IPS DF 19.7 (cell line): Measurements from ENCODE around the gene PSME4.

Source experiments
- DNase-seq: peaks from one replicate; pipeline ENCODE4 v3.0.0-alpha.2; 2013; ENCODE audit warnings: low read depth, low spot score

Gene PSME4, protein sequence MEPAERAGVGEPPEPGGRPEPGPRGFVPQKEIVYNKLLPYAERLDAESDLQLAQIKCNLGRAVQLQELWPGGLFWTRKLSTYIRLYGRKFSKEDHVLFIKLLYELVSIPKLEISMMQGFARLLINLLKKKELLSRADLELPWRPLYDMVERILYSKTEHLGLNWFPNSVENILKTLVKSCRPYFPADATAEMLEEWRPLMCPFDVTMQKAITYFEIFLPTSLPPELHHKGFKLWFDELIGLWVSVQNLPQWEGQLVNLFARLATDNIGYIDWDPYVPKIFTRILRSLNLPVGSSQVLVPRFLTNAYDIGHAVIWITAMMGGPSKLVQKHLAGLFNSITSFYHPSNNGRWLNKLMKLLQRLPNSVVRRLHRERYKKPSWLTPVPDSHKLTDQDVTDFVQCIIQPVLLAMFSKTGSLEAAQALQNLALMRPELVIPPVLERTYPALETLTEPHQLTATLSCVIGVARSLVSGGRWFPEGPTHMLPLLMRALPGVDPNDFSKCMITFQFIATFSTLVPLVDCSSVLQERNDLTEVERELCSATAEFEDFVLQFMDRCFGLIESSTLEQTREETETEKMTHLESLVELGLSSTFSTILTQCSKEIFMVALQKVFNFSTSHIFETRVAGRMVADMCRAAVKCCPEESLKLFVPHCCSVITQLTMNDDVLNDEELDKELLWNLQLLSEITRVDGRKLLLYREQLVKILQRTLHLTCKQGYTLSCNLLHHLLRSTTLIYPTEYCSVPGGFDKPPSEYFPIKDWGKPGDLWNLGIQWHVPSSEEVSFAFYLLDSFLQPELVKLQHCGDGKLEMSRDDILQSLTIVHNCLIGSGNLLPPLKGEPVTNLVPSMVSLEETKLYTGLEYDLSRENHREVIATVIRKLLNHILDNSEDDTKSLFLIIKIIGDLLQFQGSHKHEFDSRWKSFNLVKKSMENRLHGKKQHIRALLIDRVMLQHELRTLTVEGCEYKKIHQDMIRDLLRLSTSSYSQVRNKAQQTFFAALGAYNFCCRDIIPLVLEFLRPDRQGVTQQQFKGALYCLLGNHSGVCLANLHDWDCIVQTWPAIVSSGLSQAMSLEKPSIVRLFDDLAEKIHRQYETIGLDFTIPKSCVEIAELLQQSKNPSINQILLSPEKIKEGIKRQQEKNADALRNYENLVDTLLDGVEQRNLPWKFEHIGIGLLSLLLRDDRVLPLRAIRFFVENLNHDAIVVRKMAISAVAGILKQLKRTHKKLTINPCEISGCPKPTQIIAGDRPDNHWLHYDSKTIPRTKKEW (N-terminal part only)

DNA sequence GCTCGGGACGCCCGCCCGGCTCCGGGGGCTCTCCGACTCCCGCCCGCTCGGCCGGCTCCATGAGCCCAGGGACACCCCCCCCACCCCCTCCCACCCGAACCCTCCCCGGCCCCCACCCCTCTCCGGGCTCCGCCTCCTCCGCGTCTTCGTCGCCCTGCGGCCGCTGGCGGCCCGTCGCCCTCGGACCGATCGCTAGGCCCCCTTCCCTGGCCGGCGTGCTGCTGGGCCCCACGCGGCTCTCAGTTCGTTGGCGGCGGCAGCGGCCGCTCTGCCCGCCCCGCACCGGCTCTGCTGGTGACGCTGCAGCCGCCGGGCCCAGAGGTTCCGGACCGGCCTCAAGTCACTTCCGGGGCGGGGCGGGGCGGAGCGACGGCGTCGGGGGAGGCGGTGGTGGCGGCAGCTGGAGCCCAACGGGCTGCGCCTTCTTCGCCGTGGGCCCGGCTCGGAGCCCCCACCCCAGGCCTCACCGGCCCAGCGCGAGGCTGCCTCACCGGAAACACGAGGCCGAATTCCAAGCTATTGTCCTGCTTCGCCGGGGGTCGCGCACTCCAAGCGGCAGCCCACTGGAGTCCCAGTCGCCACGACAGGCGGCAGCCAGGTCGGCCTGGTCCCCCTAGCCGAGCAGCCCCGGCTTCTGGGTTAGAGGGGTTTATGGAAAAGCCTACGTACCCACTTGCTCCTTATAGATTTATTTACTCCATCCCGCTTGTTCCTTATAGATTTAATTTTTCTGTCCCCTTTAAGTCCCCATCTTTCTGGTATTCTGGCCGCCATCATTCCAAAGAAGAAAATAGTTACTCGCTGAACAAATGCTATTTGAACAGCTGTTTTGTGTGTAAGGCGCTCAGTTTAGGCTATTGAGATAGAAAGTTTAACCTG, at the start of gene PSME4:
Gene PSME4, minus strand, starts transcription at position 270 of the 879 bp plus-strand sequence. Its CDS starts 209 bp downstream, at position 61.
- peak; percentile 23 for DNase-seq

DNA sequence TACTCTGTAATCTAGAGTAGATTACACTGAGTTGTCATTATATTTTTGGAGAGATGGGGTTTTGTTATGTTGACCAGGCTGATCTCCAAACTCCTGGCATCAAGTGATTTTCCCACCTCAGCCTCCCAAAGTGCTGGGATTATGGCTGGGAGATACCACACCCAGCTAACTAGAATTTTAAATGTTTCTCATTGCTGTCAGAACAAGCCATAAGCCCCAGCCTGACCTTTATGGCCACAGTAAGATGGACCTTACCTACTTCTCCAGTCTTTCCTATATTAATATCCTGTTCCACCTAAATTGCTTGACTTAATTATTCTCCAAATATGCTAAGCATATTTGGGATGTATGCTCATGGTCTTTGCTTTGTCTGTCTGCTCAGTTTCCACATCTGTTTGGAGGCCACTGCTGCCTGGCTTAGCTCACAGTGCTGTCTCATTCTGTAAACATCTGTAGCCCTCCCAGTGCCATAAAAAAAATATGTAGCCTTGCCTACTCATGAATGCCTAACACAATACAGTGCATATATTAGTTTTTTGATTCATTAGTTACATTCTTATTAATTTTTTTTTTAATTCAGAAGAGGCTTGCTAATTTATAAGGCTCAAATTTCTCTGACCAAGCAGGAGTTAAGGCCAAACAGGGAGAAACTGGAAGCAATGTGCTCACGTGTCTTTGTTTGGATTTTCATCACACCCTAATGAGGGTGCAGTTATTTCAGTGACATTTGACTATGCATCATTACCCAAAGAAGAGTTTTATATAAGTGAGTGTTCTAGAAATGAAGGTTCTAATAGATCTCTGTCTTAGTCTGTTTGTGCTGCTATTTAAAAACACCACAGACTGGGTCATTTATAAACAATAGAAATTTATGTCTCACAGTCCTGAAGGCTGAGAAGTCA, 45.3 kb upstream of the PSME4 start:
- no peak for DNase-seq

DNA sequence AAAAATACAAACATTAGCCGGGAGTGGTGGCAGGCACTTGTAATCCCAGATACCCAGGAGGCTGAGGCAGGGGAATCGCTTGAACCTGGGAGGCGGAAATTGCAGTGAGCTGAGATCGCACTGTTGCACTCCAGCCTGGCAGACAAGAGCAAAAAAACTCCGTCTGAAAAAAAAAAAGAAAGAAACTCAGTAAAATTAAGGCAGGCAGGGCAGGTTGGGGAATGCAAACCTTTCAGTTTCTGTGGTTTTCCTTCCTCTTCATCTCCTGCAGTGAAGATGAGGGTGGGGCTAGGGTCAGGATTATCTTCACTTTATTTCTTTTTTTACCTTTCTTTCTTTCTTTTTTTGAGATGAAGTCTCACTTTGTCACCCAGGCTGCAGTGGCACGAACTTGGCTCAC, 43.2 kb upstream of the PSME4 start:
- no peak for DNase-seq

DNA sequence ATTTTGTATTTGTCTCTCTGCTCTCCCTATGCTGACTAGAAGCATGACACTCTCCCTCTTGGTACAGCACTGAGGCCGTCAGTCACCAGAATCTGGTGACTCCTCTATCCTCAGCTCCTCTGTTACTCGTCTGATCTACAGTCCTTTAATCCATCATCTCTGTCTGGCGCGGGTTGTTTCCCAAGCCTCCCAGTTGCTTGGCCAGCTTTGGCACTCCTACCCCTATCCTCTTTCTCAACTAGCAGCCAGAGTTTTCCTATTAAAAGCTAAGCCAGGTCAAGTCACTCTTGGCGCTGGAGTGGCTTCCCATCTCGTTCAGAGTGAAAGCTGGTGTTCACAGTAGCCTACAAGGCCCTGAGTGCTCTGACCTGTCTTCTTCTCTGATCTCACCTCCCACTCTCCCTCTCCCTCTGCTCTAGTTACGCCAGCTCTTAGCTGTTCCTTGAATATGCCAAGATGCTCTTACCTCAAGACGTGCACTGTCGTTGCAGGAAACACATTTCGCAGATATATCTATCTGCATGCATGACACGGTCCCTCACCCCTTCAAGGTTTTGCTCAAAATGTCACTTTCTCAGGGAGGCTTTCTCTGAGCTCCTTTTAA, 41.8 kb upstream of the PSME4 start:
- DNase-seq, result no peak

DNA sequence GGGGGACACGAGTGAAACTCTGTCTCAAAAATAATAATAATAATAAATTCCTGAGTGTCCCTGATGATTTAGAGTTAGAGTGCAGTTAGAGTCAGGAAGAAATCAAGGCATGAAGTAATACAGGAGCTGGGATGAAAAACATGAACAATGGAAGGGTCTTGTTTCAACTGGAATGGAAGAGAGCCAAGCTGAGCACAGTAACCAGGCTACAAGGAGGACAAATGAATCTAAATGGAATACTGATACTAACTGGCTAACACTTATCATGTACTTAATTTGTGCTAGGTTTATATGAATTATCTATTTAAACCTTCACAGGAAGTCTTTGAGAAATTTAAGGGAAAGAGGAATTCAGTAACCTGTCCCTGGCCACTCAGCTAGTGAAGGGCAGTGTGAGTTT, 38.8 kb upstream of the PSME4 start:
- no peak for DNase-seq

DNA sequence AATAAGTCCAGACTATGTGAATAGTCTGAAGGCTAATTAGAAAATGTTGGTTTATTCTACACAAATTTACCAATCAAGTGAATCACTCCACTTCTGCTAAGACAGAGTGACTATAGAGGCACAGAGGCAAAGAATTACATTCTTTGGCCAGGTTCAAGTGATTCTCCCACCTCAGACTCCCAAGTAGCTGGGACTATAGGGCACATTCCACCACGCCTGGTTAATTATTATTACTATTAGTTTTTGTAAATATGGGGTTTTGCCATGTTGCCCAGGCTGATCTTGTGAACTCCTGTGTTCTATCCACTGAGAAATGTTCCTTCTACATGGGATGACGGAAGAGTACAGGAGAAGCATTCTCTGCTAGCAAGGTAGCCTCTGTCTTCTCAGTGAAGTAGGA, 37.6 kb upstream of the PSME4 start:
- DNase-seq, result no peak

DNA sequence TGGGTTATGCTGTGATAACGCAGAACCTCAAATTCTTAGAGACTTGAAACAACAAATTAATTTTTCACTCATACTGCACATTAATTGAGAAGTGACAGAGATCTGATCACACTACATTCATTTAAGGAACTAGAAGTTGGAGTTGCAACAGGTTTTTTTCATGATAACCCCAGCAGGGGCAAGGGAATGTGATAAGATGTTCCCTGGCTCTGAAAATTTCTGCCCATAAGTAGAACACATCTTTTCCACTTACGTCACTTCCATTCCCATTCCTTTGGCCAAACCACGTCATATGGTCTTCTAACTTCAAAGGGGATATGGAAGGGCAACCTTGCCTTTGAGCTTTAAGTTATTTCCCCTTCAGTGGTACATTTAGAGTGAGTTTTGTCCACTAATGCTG, 29.7 kb upstream of the PSME4 start:
- no peak for DNase-seq

DNA sequence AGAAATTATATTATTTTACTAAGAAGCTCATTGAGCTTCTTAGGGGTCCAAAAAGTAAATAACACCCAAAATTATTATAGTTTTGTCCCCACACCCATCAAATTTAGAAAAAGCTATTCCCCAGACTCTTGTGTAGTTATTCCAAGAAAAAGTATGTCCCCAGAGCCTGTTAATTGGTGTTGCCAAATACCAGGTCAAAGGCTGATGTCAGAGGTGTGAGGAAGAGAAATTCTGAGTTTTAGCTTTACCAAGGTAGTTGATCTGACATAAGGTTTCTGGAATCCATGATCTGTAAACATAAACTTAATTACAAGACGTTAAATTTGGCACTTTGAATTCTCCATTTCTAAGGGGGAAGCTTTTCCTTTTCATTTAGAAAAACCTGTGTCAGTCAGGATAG, 29.3 kb upstream of the PSME4 start:
- no peak for DNase-seq

DNA sequence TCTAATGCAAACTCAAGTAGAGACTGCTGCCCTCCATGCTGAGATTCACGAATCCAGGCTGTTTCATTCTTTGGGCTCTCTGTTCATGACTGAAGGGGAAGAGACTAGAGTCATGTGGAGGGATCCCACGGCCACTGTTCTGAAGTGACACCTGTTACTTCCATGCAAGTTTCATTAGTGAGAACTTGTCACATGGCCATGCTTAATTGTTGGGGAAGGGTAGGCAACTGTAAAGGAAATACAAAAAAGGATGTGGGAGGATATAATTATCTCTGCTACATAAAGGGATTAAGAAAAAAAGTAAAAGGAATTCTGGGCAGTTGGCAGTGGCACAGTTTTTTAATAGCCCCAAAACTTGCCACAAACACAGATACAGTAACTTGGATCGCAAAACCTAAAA, 28.0 kb upstream of the PSME4 start:
- DNase-seq, result no peak

DNA sequence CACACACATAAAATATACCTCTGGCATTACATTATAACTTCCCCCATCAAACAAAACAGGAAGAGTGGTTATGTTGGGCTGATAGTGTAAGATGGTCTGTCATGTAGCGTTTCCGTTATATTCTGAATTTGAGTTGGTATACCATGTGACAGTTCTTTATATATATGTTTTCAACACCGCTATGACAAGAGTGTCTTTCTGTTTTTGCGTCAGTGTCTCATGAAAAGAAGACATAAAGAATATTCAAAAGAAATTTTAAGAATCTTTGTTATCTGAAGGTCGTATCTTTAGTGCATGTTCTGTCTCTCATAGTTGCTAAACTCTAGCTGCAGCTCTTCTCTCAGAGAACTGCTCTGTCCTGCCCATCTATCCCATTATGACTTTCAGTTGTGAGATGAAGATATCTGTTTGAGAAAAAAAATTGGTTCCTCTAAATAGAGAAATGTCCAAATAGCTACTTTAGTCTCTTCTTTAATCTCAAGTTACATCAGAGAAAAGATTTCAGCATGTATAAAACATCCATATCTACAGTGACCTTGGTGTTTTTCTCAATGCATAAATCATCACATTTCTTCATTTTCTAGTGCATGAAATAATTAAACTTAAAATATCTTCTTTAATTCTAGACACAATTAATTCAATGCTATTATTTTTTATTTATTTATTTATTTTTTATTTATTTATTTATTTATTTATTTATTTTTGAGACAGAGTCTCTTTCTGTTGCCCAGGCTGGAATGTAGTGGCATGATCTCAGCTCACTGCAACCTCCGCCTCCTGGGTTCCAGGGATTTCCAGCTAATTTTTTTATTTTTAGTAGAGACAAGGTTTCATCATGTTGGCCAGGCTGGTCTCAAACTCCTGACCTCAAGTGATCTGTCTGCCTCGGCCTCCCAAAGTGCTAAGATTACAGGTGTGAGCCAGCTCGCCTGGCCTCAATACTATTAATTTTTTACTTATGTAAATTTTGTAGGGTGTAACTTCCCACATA, 24.3 kb upstream of the PSME4 start:
- DNase-seq, result no peak

DNA sequence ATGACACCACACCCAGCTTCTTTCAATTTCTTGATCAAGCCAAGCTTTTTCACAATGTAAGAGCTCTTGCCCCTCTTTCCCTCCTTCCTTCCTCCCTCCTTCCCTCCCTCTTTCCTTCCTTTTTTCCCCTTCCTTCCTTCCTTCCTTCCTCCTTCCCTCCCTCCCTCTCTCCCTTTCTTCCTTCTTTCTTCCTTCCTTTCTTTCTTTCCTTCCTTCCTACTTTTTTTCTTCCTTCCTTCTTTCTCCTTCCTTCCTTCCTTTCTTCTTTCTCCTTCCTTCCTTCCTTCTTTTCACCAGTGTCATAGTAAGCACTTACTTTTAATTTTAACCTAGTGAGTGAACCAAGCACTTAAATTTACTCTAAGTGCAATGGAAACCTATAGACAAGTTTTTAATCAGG, 21.2 kb upstream of the PSME4 start:
- DNase-seq, result no peak

DNA sequence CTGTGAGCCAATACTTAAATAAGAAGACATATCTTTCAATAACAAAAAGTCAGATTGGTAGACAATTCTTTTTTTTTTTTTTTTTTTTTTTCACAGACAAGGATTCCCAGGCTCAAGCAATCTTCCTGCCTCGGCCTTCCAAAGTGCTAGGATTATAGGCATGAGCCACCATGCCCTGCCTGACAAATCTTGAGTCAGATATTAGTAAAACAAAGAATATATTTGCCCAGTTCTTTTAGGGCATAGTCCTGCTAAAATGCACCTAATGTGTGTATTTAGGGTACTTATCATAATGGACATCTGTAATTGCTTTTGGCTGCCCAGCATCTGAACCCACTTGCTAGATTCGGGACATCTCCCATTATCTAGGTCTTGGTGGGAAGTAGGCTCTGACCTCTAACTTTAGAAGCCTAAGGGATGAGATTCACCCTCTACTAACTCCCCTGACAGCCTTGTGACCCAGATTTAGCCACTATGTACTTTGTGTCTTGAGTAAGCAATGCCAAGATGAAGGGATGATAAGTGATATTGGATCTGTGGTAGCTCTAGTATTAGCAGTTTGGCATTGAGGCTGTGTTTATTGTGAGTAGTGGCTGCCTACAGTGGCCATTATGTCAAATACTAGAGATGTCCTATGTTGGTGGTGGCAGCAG, 18.5 kb upstream of the PSME4 start:
- no peak for DNase-seq

DNA sequence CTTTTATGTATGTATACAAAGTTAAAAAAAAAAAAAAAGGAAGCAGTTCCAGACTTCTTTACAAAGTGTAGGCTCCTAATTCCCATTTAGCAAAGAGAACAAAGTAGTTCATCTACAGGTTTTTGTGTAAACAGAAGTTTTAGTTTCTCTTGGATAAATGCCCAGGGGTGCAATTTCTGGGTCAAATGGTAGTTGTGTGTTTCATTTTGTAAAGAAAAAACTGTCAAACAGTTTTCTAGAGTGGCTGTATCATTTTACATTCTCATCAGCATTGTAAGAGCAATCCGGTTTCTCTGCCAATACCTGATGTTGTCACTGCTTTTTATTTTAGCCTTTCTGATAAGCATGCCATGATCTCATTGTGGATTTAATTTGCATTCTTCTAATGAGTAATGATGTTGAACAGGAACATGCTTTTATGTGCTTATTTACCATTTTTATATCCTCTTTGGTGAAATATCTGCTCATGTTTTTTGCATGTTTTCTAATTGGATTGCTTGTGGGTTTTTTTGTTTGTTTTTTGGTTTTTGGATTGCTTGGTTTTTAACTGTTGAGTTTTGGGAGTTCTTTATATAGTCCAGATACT, 16.6 kb upstream of the PSME4 start:
- no peak for DNase-seq

DNA sequence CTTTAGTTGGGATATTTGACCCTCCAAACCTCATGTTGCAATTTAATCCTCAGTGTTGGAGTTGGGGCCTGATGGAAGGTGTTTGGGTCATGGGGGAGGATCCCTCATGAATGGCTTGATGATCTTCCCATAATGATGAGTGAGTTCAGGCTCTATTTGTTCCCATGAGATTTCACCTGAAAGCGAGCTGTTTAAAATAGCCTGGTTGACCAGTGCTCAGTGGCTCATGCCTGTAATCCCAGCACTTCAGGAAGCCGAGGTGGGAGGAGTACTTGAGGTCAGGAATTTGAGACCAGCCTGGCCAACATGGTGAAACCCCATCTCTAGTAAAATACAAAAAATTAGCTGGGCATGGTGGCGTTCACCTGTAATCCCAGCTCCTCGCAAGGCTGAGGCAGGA, 14.9 kb upstream of the PSME4 start:
- DNase-seq, result no peak

DNA sequence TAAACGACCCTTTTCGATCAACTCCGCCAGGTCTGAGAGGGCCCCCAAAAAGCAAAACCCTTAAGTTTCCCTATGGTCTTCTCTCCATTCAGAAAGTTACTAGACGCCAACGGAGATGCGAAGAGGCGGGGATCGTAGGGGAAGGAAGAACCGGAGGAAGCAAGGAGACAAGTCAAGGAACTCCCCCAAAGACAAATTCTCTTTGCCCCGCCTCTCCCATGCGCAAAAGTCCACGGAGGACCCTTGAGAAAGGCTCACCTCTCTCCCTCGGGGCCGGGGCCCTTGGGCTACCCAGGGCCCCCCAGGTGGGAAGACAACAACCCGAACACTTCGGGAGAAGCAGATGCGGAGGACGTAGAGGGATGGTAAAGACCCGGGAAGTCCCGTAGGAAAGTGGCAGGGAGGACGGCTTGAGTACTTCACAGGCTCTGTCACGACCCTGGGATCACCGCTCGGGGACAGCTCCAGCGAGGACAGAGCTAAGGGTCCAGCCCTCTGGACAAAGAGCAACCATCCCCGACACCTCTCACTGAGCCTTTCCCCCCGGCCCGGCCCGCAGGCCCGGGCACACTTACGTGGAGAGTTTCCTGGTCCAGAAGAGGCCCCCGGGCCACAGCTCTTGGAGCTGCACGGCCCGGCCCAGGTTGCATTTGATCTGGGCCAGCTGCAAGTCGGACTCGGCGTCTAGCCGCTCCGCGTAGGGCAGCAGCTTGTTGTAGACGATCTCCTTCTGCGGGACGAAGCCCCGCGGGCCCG, 647 bp downstream of the PSME4 start:
- DNase-seq, result no peak

DNA sequence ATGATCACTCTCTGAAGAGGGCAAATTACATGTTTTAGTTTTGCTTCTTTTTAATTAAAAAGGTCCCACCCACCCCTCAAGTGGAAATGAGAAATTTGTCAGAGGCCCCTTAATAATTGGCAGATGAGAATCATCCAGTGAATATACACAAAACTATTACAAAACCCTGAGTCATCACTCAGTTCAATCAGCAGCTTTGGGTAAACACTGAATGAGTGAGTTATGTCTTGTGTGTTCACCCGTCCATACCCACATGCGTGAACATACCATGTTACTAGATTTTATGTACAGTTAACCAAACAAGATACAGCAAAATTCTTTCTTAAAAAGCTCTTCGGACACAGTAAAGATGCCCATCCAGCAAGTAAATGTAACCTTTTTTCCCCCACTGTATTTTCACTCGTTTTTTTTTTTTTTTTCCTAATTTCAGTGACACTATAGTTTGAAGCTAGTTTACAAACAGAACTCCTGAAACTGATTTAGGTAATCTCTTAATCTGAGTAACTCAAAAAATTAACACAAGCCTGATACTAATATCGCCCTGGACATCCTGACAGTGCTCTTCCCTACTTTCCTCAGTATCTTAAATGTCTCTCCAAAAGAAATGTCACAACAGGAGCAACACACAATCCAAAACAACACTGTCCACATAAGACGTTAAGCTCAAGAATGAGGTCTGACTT, 1.4 kb downstream of the PSME4 start:
- DNase-seq, result no peak
